ENCODE results near the gene HDAC4.
"Not testable (repeated sequence)": the region's sequence is repeated elsewhere in the genome, so short reads cannot be mapped to it uniquely, and the experiment has no call there.

HDAC4 gene

DNA sequence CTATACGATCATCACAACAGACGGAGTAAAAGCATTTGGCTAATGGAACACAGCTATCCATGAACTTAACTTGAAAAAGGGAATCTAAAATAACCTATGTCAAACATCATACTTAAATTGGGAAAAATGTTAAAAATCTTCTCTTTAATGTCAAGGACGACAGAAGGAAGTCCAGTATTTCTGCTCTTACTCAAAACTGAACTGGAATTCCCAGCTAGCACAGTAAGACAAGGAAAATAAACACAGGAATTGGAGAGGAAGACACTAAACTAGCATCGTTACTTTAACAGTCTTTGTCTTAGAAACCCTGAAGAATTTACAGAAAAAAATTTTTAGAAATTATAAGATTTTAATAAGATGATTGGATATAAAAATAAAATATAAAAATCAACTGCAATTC is 112.6 kb downstream of the HDAC4 start:
- no peak for DNase-seq (ENCODE audit: insufficient read length, low spot score)
- no peak for FAIRE-seq

GRCh38 chr2:239287461-239287860 is 113.4 kb downstream of the HDAC4 start:
- FAIRE-seq, result no peak
- DNase-seq (ENCODE audit: insufficient read length, low spot score), result no peak

DNA sequence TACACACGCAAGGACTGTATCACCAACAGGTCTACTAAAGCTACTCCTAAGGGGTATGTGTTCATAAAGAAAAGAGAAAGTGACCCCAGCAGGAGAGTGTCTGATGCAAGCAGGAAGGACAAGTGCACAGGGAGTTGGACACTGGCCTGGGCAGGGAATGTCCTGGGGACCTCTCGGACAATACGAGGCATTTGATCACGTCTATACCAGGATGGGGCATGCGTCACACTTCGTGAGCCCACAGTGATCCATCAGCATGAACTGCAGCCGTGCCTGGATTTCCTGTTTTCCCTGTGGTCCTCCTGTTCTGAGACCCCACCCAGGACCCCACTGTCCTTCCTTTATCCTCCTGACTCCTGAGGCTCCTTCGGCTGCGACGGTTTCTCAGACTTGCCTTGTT is 113.9 kb downstream of the HDAC4 start:
- no peak for FAIRE-seq
- DNase-seq (ENCODE audit: insufficient read length, low spot score), result no peak

DNA sequence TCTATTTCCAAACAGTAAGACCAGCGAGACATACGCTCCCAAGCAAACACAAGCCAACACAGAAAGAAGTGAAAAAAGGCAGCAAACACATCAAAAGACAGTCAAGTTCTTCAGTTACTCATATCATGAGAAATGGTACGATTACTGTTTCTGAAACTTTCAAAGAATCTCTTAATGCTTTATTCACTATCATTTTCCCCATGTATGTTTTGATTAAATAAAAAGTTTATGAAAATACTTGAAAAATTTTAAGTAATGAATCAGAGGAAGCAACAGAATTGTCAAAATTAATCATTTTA is 114.9 kb downstream of the HDAC4 start:
- no peak for DNase-seq (ENCODE audit: insufficient read length, low spot score)
- no peak for FAIRE-seq

DNA sequence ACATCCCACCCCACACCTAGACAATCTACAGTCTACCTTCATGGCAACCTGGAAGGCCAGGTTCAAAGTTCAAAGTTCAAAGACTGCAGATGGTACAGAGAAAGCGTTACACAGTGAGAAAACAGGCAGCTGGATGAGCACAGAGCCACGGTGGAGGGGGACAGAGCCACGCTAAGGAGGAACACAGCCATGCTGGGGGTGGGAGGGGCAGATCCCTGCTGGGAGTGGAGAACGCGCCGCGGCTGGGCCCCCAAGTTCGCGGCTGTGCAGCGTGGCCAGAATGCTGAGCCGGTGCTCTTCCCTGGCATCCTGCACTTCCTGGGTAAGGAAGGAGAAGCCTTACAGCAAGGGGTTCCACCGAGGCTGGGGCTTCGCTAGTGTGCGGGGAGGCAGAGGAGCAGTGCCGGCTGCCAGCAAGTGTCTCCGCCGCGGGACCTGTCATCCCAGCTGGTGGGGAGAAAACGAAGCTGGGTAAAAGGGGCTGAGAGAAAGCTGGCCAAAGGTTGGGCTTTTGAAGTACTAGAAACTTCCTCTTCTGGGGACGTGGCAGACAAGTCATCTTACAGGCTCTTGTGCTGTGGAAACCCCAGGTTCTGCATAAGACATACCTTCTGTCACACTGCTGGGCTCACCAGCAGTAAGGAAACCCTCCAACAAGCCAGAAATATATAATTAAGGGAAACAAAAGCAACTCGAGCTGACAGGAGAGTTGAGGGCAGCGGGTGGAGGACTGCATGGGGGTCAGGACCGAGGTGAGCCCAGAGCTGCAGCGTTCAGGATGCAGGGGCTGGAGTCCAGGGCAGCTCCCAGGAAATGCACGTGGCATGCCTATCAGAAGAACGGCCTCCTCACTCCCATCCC is 115.5 kb downstream of the HDAC4 start:
- DNase-seq (ENCODE audit: insufficient read length, low spot score), result no peak
- no peak for FAIRE-seq

DNA sequence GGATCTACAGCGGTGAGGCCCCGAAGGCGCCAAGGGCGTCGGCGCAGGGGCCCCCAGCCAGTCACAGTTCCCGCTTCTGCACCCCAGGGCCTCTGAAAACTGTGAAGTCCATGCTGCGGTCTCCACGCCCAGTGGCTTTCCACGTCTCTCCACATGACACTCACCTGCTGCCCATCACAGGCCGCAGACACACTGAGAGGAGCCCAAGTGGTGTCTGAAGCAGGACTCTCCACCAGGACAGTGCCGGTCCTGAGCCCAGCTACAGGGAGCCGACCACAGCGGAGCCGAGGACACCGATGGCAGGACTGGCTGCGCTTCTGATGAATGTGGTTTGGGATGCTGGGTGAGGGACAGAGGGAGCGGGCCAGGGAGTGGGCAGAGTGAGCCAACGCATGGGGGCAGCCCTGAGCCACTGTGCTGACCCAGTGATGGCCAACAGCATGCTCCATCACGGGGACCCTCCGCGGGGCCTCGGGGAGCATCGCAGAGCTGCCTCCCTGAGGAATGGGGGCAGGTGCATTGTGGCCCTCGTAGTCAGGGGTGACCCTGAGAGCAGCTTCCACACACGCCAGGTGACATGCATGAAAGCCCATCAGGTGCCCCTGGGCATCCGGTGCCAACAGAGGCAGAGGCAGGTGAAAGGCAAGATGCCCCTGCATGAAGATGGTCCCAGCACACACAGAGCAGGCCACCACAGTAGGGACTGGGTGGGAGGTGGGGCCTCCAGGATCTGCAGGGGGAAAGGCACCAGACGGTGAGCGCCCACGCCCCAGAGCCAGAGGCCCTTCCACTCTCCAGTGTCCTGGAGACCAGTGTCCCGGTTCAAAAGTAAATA is 116.6 kb downstream of the HDAC4 start:
- FAIRE-seq (no peak), DNase-seq (ENCODE audit: insufficient read length, low spot score) (no peak)

- DNase-seq (ENCODE audit: insufficient read length, low spot score) (no peak), FAIRE-seq (no peak)
These were observed 117.4 kb downstream of the HDAC4 start for GRCh38 chr2:239283288-239283945.

DNA sequence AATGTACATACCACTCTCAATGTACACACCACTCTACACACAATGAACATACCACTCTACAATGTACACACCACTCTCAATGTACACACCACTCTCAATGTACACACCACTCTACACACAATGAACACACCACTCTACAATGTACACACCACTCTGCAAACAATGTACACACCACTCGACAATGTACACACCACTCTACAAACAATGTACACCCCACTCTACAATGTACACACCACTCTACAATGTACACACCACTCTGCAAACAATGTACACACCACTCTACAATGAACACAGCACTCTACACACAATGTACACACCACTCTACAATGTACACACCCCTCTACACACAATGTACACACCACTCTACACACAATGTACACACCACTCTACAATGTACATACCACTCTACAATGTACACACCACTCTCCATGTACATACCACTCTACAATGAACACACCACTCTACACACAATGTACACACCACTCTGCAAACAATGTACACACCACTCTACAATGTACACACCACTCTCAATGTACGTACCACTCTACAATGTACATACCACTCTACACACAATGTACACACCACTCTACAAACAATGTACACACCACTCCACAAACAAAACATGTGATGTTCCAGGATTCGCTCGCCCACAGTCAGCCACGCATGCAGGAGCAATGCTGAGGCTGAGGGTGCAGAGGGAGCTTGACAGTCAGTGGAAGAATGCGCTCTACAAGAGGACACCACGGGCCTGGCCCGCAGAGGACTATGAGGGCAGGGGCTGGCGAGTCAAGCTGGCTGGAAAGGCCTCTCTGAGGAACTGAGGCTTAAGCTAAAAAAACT is 118.2 kb downstream of the HDAC4 start:
- FAIRE-seq, result no peak

GRCh38 chr2:239280296-239281017 is 120.4 kb downstream of the HDAC4 start:
- DNase-seq (ENCODE audit: insufficient read length, low spot score); FAIRE-seq: not testable (repeated sequence)

More for the DNA sequence above, 118.2 kb downstream of the HDAC4 start:
- no peak for DNase-seq (ENCODE audit: insufficient read length, low spot score)

- DNase-seq (ENCODE audit: insufficient read length, low spot score) (no peak), FAIRE-seq (no peak)
These were observed 121.1 kb downstream of the HDAC4 start for GRCh38 chr2:239279508-239280295.

GRCh38 chr2:239278941-239279365 is 121.9 kb downstream of the HDAC4 start:
- DNase-seq (ENCODE audit: insufficient read length, low spot score) (no peak), FAIRE-seq (no peak)

DNA sequence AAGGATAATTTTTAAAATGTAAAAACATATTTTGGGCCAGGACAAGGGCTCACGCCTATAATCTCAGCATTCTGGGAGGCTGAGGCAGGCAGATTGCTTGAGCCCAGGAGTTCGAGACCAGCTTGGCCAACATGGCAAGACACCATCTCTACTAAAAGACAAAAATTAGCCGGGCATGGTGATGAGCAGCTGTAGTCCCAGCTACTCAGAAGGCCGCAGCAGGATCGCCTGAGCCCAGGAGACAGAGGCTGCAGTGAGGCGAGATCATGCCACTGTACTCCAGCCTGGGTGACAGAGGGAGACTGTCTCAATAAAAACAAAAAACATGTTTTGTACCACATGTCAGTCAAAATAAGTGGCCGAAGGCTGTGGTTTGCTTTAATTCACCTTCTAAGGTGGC is 122.5 kb downstream of the HDAC4 start:
- no peak for DNase-seq (ENCODE audit: insufficient read length, low spot score)
- no peak for FAIRE-seq

- no peak for DNase-seq (ENCODE audit: insufficient read length, low spot score)
- no peak for FAIRE-seq
These were observed 123.3 kb downstream of the HDAC4 start for GRCh38 chr2:239277401-239278085.

GRCh38 chr2:239276851-239277250 is 124.0 kb downstream of the HDAC4 start:
- FAIRE-seq (no peak), DNase-seq (ENCODE audit: insufficient read length, low spot score) (no peak)

DNA sequence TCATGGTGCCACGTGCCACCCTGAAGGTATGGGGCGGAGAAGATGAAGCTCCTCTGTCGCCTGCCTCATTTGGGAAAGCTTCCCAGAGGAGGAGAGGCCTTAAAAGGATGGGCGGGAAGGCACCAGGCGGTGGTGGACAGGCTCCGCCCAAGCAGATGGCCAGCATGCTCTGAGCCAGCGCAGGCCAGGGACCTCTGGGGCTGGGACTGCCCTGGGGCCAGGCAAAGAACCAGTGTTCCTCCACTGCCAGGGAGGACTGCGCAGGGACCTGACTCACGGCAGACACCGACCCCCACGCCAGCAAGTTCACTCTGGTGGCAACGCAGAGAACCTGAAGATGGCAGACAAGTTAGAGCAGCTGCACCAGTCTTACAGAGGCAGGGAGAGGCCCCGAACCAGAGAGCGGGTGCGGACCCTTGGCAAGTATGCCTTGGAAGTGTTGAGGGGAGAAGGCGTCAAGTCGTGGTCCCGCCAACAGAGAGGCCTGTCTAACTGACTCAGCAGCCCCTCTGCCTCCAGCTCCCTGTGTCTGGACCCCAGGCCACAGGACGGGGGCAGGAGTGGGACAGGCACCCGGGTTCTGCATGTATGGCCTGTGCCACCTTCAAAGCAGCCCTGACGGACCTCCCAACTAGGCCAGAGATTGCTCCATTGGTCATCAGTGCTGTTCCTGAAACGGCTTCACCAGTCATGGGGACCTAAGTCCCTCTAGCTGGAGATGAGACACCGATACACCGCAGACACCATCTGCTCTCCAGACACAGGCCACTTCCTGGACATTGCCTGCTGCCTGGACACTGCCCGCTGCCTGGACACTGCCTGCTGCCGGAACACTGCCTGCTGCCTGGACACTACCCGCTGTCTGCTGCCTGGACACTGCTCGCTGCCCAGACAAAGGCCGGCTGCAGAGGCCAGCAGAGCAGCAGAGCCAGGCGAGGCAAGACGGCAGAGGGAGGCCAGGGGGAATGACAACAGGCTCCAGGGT is 124.7 kb downstream of the HDAC4 start:
- FAIRE-seq (no peak), DNase-seq (ENCODE audit: insufficient read length, low spot score) (no peak)

GRCh38 chr2:239275044-239275685 is 125.7 kb downstream of the HDAC4 start:
- no peak for FAIRE-seq
- DNase-seq (ENCODE audit: insufficient read length, low spot score), result no peak

Measured in GM19239 (cell line).